IPS-20b (cell line): ENCODE results near the gene TRAM2.

Experiments
- H3K27ac ChIP-seq: one replicate; pipeline ENCODE4 v1.5.1; 2013; ENCODE audit warnings: low read length
- H3K27me3 ChIP-seq: 2 replicates; pipeline ENCODE4 v1.6.1; 2013; ENCODE audit warnings: mild to moderate bottlenecking, low read length, inconsistent platforms; ENCODE audit not compliant: insufficient read depth
- H3K36me3 ChIP-seq: 2 replicates; pipeline ENCODE4 v1.6.1; 2013; ENCODE audit warnings: low read depth, mild to moderate bottlenecking, inconsistent platforms, low read length, moderate library complexity; ENCODE audit not compliant: insufficient read depth
- H3K4me1 ChIP-seq: 2 replicates; pipeline ENCODE4 v1.6.1; 2013; ENCODE audit warnings: mild to moderate bottlenecking, control low read depth, inconsistent platforms, low read length, moderate library complexity; ENCODE audit not compliant: insufficient read depth
- H3K4me3 ChIP-seq: 2 replicates; pipeline ENCODE4 v1.5.1; 2013; ENCODE audit warnings: mild to moderate bottlenecking, low read length, inconsistent platforms
- H3K9ac ChIP-seq: 2 replicates; pipeline ENCODE4 v1.6.1; 2013; ENCODE audit warnings: low read depth, mild to moderate bottlenecking, inconsistent platforms, low read length, moderate library complexity
- H3K9me3 ChIP-seq: 2 replicates; pipeline ENCODE4 v1.6.1; 2013; ENCODE audit warnings: mild to moderate bottlenecking, low read depth, low read length, inconsistent platforms; ENCODE audit not compliant: insufficient read depth

Gene TRAM2

GRCh38 chr6:52510213-52510562 lies 66.7 kb downstream of the TRAM2 start:
- H3K27ac ChIP-seq, result no peak overlapping the region

DNA sequence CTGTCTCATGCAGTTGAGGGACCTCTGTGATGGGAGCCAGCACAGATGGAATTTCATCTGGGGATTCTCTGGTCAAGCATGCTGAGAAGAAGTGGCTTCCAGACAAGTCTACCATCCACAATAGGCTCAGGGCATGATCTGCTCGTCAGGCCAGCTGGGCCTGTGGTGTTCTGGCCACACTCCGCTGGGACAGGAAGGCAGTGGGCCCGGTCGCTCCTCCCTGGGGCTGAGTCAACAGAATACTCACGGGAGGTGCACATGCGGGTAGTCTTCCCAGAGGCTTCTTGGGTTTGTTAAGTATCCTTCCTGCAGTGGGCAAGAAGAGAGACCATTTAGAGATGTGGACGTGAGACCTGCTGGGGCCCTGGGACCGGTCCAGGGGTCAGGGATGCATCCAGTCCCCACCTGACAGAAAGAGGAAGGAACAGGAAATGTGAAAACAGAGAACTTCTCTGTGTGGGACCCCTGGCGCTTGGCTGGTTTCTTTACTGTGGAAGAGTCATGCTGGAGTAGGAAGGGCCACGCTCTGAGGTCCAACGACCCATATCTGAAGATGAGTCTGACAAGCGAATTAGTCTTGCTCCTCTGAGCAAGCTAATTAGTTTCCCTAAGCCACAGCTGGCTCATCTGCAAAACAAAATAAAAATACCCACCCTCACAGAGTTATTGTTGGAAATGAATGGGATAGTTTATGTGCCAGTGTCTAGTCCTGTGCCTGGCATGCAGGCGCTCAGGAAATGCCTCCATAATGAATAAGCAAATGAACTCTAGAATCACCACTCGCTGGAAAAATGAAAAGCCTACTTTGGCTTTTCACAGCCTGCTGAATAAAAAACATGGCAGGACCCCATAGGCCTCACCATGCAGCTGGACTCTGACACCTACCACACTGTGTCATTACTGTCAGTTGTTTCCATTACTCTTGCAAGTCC lies 67.3 kb downstream of the TRAM2 start:
- H3K4me3 ChIP-seq, result no peak overlapping the region
- no peak overlapping the region for H3K27ac ChIP-seq
- H3K9ac ChIP-seq, result 0 out of 2 replicates have a peak overlapping the region, but pooled peaks have one; percentile 13
- no peaks in the 10 kb centered on the region for H3K27me3 ChIP-seq
- no peaks in the 10 kb centered on the region for H3K9me3 ChIP-seq
- H3K4me1 ChIP-seq, result peaks cover 19% of the 10 kb centered on the region
- peaks cover 39% of the 10 kb centered on the region for H3K36me3 ChIP-seq

More at GRCh38 chr6:52510213-52510562, 66.7 kb downstream of the TRAM2 start:
- peaks cover 38% of the 10 kb centered on the region for H3K36me3 ChIP-seq
- peaks cover 19% of the 10 kb centered on the region for H3K4me1 ChIP-seq
- H3K9ac ChIP-seq, result 0 out of 2 replicates have a peak overlapping the region, but pooled peaks have one; percentile 13
- H3K27me3 ChIP-seq, result no peaks in the 10 kb centered on the region
- no peaks in the 10 kb centered on the region for H3K9me3 ChIP-seq
- 0 out of 2 replicates have a peak overlapping the region, but pooled peaks have one; percentile 16 for H3K4me3 ChIP-seq

DNA sequence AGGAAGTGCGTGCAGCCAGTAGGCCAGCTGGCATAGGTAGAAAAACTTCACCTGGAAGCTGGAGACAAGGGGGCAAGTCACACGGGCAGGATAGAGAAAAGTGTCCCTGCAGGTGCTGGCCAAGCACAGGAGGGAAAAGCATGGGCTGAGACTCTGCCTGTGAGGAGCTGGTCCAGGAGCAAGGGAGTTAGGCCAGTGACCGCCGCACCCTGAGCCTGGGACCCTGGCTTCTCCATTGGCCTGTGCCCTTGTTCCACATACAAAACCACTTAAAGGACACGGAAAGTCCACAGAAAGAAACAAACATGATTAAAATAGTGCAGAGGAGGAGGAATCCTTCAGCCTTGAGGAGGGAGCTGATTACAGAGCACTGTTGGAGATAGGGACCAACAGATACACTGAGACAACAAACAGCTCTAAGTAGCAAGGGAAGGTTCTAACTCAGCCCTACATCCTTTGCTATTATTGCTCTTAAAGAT lies 68.6 kb downstream of the TRAM2 start:
- Histone ChIP-seq H3K27ac (no peak overlapping the region), H3K36me3 (peaks cover 39% of the 10 kb centered on the region), H3K27me3 (no peaks in the 10 kb centered on the region), H3K4me3 (no peak overlapping the region), H3K4me1 (peaks cover 22% of the 10 kb centered on the region), H3K9ac (no peak overlapping the region), H3K9me3 (no peaks in the 10 kb centered on the region)

GRCh38 chr6:52507557-52508260 lies 69.2 kb downstream of the TRAM2 start:
- Histone ChIP-seq H3K4me3 (no peak overlapping the region), H3K4me1 (peaks cover 19% of the 10 kb centered on the region), H3K9ac (no peak overlapping the region), H3K27ac (no peak overlapping the region), H3K36me3 (peaks cover 42% of the 10 kb centered on the region), H3K9me3 (no peaks in the 10 kb centered on the region), H3K27me3 (no peaks in the 10 kb centered on the region)

GRCh38 chr6:52506476-52506875 lies 70.4 kb downstream of the TRAM2 start:
- H3K4me3 ChIP-seq, result no peak overlapping the region
- no peak overlapping the region for H3K9ac ChIP-seq
- no peaks in the 10 kb centered on the region for H3K27me3 ChIP-seq
- H3K9me3 ChIP-seq, result no peaks in the 10 kb centered on the region
- H3K27ac ChIP-seq, result no peak overlapping the region
- H3K4me1 ChIP-seq, result peaks cover 15% of the 10 kb centered on the region; the same call in 1 of the 2 replicates
- peaks cover 53% of the 10 kb centered on the region for H3K36me3 ChIP-seq

DNA sequence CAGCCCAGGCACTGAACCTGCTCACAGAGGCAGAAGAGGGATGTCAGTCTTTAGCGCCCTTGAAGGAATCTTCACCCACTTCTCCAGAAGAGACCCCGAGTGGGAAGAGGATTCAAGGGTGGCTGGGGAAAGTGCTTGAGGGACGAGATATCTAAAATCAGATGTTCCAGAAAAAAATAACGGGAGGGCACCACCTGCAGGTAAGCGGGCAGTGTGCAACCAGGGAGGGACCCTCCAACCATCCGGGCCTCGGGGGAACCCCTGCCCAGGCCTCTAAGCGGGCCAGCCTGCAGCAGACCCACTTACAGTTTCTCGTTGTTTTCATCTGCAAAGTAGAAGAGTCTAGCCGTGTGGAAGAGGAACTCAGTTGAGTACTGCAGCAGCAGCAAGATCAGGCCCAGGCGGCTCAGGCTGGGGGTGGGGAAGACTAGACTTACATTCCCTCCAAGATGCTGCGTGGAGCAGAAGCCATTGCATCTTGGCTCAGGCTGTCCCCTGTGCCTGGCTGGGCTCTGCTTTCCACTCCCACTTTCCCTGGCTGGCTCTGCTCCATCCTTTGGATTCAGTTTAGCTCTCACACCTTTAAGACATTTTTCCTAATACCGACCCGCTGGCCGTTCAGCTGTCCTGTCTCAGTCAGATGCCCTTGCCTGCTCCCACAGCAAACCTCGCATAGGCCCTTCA lies 71.0 kb downstream of the TRAM2 start:
- Histone ChIP-seq H3K4me1 (peaks cover 15% of the 10 kb centered on the region; the same call in 1 of the 2 replicates), H3K9me3 (no peaks in the 10 kb centered on the region), H3K36me3 (peaks cover 49% of the 10 kb centered on the region), H3K27ac (no peak overlapping the region), H3K4me3 (no peak overlapping the region), H3K27me3 (no peaks in the 10 kb centered on the region), H3K9ac (no peak overlapping the region)

GRCh38 chr6:52504782-52505136 lies 72.1 kb downstream of the TRAM2 start:
- Histone ChIP-seq H3K27ac (no peak overlapping the region), H3K36me3 (peaks cover 49% of the 10 kb centered on the region), H3K4me3 (no peak overlapping the region), H3K9ac (no peak overlapping the region), H3K27me3 (no peaks in the 10 kb centered on the region), H3K4me1 (peaks cover 6% of the 10 kb centered on the region; the same call in 1 of the 2 replicates), H3K9me3 (no peaks in the 10 kb centered on the region)

- no peaks in the 10 kb centered on the region for H3K9me3 ChIP-seq
- H3K9ac ChIP-seq, result peak overlapping the region; percentile 7; the same call in 1 of the 2 replicates
- H3K36me3 ChIP-seq, result peaks cover 43% of the 10 kb centered on the region
- H3K27me3 ChIP-seq, result no peaks in the 10 kb centered on the region
- H3K27ac ChIP-seq, result no peak overlapping the region
- H3K4me1 ChIP-seq, result peaks cover 7% of the 10 kb centered on the region; the same call in 1 of the 2 replicates
- no peak overlapping the region for H3K4me3 ChIP-seq
Observed at GRCh38 chr6:52503851-52504781, 72.7 kb downstream of the TRAM2 start.

GRCh38 chr6:52503323-52503747 lies 73.5 kb downstream of the TRAM2 start:
- Histone ChIP-seq H3K27ac (no peak overlapping the region), H3K9ac (peak overlapping the region; percentile 7; the same call in 1 of the 2 replicates), H3K36me3 (peaks cover 38% of the 10 kb centered on the region; the same call in 1 of the 2 replicates), H3K27me3 (no peaks in the 10 kb centered on the region), H3K4me1 (peaks cover 11% of the 10 kb centered on the region; the same call in 1 of the 2 replicates), H3K4me3 (no peak overlapping the region), H3K9me3 (no peaks in the 10 kb centered on the region)

GRCh38 chr6:52502306-52503029 lies 74.4 kb downstream of the TRAM2 start:
- H3K4me1 ChIP-seq, result peaks cover 11% of the 10 kb centered on the region; the same call in 1 of the 2 replicates

More at GRCh38 chr6:52502306-52503029, 74.4 kb downstream of the TRAM2 start:
- Histone ChIP-seq H3K27ac (no peak overlapping the region), H3K9ac (no peak overlapping the region), H3K9me3 (no peaks in the 10 kb centered on the region), H3K27me3 (no peaks in the 10 kb centered on the region), H3K36me3 (peaks cover 30% of the 10 kb centered on the region; the same call in 1 of the 2 replicates), H3K4me3 (no peak overlapping the region)
